ENCODE measurements around the gene RNF4.
A peak's percentile ranks its signal among the peaks of the same experiment; 100 is the strongest.

RNF4 gene

GRCh38 chr4:2534904-2535375 lies 66.0 kb downstream of the RNF4 start:
- no peak for TF ChIP-seq CTCF (IDR thresholded peaks at IDR 0.05; ENCODE audit: low read length)
- no peak for TF ChIP-seq EZH2 (IDR thresholded peaks at IDR 0.05; ENCODE audit: borderline replicate concordance, low read length)
- Histone ChIP-seq H3K27me3 (ENCODE audit: insufficient read depth, low read length) (no peaks in the 10 kb centered on the region), H3K9me3 (ENCODE audit: low read length) (no peaks in the 10 kb centered on the region), H3K36me3 (ENCODE audit: insufficient read depth, low read length) (no peaks in the 10 kb centered on the region), H3K27ac (ENCODE audit: low read depth, low read length, poor library complexity, severe bottlenecking) (no peak overlapping the region), H2AFZ (ENCODE audit: low read length) (no peak overlapping the region), H3K4me2 (ENCODE audit: low read length) (peak overlapping the region; percentile 86), H3K4me3 (ENCODE audit: low read depth, low read length, poor library complexity, severe bottlenecking) (peak overlapping the region; percentile 72), H3K9ac (ENCODE audit: low read length) (peak overlapping the region; percentile 83; the same call in 1 of the 2 replicates), H3F3A (ENCODE audit: insufficient read depth, low read length) (no peaks in the 10 kb centered on the region), H3K4me1 (ENCODE audit: insufficient read depth, low read length, severe bottlenecking) (peaks cover 7% of the 10 kb centered on the region), H3K9me2 (ENCODE audit: low read depth, low read length) (no peaks in the 10 kb centered on the region), H3K79me2 (ENCODE audit: insufficient read depth, low read length) (peaks cover 20% of the 10 kb centered on the region), H4K20me1 (ENCODE audit: insufficient read depth, low read length) (no peaks in the 10 kb centered on the region)

- peak overlapping the region; percentile 86 for H3K4me2 ChIP-seq (ENCODE audit: low read length)
- peak overlapping the region; percentile 72 for H3K4me3 ChIP-seq (ENCODE audit: low read depth, low read length, poor library complexity, severe bottlenecking)
- no peak overlapping the region for H2AFZ ChIP-seq (ENCODE audit: low read length)
- H3K79me2 ChIP-seq (ENCODE audit: insufficient read depth, low read length) = peaks cover 20% of the 10 kb centered on the region
- no peaks in the 10 kb centered on the region for H3K27me3 ChIP-seq (ENCODE audit: insufficient read depth, low read length)
- peak overlapping the region; percentile 83 for H3K9ac ChIP-seq (ENCODE audit: low read length)
- H3K9me2 ChIP-seq (ENCODE audit: low read depth, low read length) = no peaks in the 10 kb centered on the region
- H3K9me3 ChIP-seq (ENCODE audit: low read length) = no peaks in the 10 kb centered on the region
- TF ChIP-seq CTCF (IDR thresholded peaks at IDR 0.05; ENCODE audit: low read length) (peak; percentile 23; the same call in 1 of the 2 replicates), EZH2 (IDR thresholded peaks at IDR 0.05; ENCODE audit: borderline replicate concordance, low read length) (no peak)
- no peaks in the 10 kb centered on the region for H3K36me3 ChIP-seq (ENCODE audit: insufficient read depth, low read length)
- peaks cover 7% of the 10 kb centered on the region for H3K4me1 ChIP-seq (ENCODE audit: insufficient read depth, low read length, severe bottlenecking)
- no peaks in the 10 kb centered on the region for H4K20me1 ChIP-seq (ENCODE audit: insufficient read depth, low read length)
- H3K27ac ChIP-seq (ENCODE audit: low read depth, low read length, poor library complexity, severe bottlenecking) = peak overlapping the region; percentile 32
- no peaks in the 10 kb centered on the region for H3F3A ChIP-seq (ENCODE audit: insufficient read depth, low read length)
These were observed 66.7 kb downstream of the RNF4 start for GRCh38 chr4:2535376-2536192.

GRCh38 chr4:2536193-2537010 lies 67.5 kb downstream of the RNF4 start, which contains the start of gene FAM193A:
Gene FAM193A (plus strand): TSS chr4:2536647. CDS start chr4:2536916, 269 bp downstream.
- peak within 1 kb of the TSS; percentile 43 for H3K27ac ChIP-seq (ENCODE audit: low read depth, low read length, poor library complexity, severe bottlenecking)
- H3K4me1 ChIP-seq (ENCODE audit: insufficient read depth, low read length, severe bottlenecking) = peaks cover 7% of the 10 kb centered on the region
- H3K9me3 ChIP-seq (ENCODE audit: low read length) = no peaks in the 10 kb centered on the region
- peak within 1 kb of the TSS; percentile 72 for H3K4me3 ChIP-seq (ENCODE audit: low read depth, low read length, poor library complexity, severe bottlenecking)
- H3K9ac ChIP-seq (ENCODE audit: low read length) = peak within 1 kb of the TSS; percentile 83
- H3K79me2 ChIP-seq (ENCODE audit: insufficient read depth, low read length) = peaks cover 21% of the 10 kb centered on the region
- TF ChIP-seq CTCF (IDR thresholded peaks at IDR 0.05; ENCODE audit: low read length) (no peak), EZH2 (IDR thresholded peaks at IDR 0.05; ENCODE audit: borderline replicate concordance, low read length) (no peak)
- no peak within 1 kb of the TSS for H2AFZ ChIP-seq (ENCODE audit: low read length)
- no peaks in the 10 kb centered on the region for H3K36me3 ChIP-seq (ENCODE audit: insufficient read depth, low read length)
- no peaks in the 10 kb centered on the region for H4K20me1 ChIP-seq (ENCODE audit: insufficient read depth, low read length)
- peak within 1 kb of the TSS; percentile 86 for H3K4me2 ChIP-seq (ENCODE audit: low read length)
- H3K9me2 ChIP-seq (ENCODE audit: low read depth, low read length) = no peaks in the 10 kb centered on the region
- H3F3A ChIP-seq (ENCODE audit: insufficient read depth, low read length) = no peaks in the 10 kb centered on the region
- no peaks in the 10 kb centered on the region for H3K27me3 ChIP-seq (ENCODE audit: insufficient read depth, low read length)
